Midbrain (tissue), 1 donor: ENCODE results near the gene GOLM1.

Source experiments
- DNase-seq: peaks from one replicate; lab custom pipeline; 2025; lab: John Stamatoyannopoulos, UW

Gene GOLM1

DNA sequence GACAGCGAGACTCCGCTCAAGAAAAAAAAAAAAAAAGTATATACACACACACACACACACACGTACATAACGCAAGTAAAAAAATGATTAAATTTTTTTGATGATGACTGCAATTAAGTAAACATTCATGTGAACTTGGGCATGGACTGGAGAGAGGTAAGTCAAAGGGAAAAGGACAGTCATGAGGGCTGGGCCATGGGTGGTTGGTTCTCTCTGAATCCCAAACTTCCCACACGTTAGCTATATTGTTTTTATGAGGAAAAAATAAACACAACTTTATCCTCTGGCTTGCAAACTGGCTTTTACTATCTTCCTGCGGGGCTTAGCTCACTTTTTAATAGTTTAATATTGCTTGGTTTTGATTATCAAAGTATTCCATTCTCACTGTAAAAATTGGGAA, 53.7 kb downstream of the GOLM1 start:
- no peak for DNase-seq

DNA sequence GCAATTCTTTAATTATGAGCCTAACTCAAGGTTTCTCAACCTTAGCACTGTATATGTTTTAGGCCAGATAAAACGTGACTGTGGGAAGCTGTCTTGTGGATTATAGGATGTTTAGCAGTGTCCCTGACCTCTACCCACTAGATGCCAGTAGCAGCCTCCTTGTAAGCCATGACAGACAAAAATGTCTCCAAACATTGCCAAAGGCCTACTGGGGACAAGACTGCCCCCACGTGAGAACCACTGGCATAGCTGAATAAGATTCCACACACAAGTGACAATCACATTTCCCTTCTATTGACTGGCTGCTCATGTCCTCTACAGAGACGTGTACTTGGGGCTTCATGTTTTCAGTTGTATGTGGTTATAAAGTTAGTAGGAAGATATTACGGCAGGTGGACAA, 55.4 kb downstream of the GOLM1 start:
- peak; percentile 18 for DNase-seq

DNA sequence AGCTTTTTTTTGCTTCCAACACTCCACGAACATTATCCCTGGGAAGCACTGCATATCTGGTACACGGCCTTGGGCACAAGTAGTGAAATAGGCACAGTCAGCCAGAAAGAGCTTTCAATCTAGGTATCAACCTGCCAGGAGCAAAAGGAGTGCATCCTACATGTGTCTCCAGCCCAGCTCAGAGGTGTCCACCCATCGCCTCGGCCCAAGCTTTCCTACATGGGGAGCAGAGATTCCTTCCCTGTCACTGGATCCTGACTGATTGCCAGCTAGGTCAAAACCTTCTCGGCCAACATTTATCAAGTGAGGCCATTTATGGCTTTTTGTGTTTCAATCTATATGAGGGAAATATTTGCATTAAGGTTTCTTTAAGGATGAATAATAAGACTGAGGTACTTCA, 55.8 kb downstream of the GOLM1 start:
- no peak for DNase-seq

DNA sequence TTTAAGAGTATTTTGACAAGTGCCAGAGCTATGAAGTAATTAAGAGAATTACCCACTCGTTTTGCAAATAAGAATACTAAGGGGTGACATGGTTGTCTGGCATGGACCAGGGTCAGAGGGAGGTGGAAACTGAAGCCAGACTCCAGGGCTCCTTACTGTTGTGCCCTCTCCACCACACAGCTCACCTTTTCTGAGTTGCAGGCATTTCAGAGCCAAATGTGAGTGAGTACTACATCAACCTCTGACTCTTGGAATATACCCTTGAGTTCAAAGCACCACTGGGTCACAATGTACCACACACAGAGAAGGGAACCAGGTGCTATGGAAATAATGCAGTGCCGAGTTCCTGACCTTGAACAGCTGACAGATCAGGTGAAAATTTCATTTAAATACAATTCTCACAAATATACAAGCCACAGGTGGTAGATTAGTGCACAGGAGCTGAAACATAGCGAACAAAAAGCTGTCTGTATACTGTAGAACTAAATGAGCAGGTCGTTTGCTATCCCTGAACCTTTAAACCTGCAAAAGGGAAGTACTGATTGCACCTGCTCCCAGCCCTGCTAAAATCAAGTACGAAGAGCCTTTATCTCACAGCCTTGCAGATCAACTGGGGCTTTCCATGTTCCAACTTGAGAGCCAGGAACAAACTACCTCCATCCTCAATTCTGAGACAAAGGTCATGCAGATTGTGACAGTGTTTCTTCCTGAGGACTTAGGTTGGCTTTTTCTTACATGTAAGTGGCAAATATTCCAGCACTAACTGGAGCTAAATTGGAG, 57.0 kb downstream of the GOLM1 start:
- DNase-seq, result no peak

DNA sequence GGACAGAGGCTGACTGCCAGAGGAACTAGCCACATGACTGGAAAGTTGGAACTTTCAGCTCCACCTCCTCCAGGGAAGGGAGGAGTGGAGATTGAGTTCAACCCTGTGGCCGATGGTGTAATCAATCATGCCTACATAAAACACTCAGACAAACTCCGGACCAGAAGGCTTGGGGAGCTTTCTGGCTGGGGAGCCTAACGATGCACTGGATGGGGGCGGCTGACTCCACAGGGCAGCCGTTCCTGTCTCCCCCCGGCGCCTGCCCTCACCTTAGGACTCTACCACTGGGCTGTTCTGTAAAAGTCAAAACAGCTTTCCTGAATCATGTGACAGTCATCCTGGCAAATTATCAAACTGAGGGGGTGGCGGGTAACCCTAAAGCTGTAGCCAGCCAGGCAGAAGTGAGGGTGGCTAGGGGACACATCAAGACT, 58.0 kb downstream of the GOLM1 start:
- no peak for DNase-seq

DNA sequence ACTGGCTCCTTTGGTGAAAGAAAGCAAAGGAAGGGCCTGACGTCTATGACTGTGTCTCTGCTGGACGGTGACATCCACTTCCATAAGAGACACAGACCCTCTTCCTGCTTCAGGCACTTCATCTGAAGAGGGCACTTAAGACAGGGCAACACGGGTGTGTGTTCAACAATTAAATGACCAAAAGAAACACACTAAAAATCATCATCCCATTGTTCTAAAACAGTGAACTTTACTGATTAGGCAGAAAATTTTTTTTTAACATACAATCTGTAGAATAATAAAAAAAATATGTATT, 58.5 kb downstream of the GOLM1 start:
- no peak for DNase-seq

DNA sequence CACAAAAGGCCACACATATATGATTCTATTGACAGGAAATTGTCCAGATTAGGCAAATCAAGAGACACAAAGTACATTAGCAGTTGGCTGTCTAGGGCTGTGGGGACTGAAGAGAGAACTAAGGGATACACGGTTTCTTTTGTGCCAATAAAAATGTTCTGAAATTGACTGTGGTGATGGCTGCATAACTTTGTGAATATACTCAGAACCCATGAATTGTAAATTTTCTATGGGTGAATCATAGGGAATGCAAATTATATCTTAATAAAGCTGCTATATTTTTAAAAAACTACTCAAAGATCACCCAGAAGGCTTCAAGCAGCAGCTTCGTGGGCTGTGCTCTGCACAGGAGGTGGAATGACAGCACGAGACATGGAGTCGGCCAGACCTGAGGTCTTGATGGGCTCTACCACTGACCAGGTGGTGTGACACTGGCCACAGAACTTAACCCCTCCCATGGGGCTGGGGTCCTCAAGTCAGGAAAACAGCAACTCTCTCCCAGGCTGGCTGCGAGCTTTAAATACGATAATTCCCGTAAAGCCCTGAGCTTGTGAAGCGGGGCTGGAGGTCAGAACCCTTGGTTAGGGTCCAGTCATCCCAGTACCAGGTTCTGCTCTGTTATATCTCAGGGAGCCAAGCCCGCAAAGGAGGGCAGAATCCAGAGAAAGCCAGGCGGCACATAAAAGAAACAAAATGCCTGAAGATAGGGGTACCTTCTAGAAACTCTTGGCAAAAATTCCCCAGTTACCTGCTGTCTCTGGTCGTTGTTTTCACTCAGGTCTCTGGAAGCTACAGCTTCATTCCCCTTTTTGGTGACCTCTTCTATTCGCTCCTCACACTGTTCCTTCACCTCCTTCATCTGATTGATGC, 59.1 kb downstream of the GOLM1 start:
- no peak for DNase-seq

DNA sequence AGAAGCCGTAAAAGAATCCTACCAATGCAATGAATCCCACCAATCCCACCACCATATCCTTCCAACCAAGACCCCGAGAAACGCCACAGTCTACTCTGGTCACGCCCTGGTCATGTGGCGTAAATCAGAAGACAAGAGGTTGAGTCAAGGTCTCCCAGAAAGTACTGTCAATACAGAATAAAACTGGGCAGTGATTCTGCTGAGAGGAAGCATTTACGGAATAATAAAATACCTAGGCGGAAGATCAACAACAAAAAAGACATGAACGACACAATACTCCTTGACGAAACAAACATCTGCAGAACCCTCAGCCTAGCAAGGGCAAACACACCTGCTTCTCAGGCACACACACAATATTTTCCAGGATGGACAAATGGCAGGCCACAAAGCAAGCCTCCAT, 62.8 kb downstream of the GOLM1 start:
- DNase-seq, result no peak

DNA sequence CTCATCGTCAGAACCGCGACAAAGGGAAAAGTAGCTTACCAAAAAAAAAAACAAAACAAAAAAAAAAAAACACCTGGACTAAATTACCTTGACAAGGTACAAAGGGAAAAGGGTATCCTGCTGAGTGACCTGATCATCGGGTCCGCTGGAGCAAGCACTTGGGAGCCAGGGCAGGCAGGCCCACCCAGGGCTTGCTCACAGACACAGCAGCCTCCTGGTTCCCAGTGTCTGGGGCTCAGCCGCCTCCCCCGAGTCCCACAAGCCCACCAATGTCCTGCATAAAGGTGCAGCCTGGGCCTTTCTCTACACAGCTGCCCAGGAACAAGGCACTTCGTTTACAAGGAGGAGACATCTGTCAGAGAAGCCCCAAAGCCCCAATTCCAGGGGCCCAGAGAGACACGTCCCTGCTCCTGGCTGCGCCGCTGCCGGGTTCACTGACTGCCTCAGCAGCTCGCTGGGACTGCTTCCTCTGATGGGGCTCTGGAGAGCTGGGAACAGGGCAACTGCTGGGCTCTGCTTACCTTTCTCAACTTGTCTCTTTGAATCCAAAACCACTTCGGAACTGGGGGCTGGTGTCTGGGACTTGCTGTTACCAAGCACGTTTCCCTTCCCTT, 63.4 kb downstream of the GOLM1 start:
- no peak for DNase-seq

DNA sequence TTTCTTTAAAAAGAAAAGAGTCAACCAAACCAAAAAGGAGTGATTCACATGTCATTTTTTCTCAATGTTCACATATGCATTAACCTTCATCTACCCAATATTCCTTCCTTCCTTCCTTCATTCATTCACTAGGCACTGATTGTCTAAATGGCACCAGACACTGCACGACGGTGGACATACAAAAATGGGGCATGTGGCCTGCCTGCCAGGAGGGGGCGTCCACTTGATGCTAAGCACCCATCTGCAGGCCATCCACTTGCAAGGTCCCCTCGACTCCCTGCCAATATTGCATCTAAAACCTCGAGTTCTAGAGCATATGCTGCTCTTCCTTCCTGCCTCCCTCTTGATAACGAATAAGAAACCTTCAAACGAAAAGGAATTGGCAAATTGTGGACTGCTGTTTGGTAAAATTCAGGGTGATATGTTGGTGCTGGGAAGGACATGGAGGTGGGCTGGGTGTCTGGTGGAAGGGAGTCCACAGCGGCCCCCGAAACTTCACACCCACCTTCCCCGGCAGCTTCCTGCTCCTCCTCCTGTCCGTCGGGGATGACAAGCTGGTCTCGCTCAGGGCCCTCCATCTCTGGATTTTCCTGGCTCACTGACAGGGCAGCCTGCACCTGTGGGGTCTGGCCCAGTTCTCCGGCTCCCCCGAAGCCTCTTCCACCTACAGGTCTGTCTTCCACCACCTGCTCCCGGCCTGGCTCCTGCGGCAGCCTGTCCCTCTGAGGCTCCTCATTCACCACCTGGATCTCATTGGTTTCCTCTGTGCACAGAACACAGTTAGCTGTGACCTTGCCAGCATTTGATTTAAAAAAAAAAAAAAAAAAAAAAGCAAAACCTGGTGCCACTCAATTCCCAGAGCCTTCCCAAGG, 64.3 kb downstream of the GOLM1 start:
- no peak for DNase-seq

DNA sequence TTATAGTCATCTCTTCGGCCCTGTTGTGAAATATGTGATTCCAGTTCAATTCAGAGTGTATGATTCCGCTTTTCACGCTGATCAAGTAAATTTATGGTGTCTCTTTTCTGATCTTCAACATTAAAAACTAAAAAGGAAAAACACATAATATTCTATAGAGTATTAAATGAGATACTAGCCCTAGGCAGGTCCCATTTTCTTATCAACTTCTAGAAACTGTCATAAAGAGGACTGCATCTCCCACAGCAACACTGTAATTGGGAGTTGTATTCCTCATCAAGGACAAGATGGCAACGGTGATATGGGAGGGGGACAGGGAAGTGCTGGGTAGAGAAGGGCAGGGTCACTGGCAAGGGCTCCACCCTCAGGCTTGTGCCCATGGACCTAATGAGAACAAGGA, 71.6 kb downstream of the GOLM1 start:
- no peak for DNase-seq

DNA sequence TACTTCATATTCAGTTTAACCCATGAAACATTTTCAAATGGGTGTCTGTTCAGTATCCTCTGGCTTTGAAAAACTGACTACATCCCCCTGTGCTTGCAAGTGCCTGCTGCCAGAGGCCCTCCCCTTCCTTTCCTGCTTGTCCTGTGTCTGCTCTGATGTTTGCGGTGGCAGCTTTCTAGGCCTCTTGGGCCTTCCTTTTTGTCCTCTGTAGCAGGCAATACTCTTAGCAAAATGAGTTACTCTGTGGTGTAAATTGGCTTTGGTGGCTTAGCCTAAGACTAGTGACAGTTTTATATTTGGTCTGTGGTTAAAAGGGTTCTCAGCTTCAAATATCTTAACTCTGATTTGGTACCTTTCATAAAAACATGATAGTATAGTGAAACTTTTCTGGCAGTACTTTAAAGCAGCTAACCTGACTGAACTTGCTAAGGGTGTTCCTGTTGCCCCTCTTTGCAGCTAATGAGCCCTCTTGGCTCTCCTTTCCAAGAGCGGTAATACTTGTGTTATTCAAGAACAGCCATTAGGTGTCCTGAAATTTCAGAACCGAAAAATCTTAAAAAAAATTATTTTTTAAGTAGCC, 76.6 kb downstream of the GOLM1 start:
- no peak for DNase-seq

DNA sequence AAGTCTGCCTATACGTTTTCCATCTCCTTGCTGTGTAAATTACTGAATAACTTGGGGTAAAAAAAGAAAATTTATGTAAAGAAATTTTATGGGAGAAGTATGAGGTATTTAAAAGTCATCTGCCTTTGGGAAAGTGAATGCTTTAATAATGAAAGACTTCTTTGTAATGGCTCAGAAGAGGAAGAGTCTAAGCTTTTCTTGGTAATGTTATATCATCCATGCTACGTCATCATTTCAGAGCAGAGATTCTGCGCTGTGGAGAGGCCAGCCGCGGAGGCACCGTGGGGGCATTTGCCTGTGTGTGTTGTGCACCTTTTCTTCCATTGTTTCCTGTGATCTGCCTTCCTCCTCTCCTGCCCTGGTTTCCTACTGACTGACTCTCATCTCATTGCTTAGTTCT, 78.2 kb downstream of the GOLM1 start:
- no peak for DNase-seq

DNA sequence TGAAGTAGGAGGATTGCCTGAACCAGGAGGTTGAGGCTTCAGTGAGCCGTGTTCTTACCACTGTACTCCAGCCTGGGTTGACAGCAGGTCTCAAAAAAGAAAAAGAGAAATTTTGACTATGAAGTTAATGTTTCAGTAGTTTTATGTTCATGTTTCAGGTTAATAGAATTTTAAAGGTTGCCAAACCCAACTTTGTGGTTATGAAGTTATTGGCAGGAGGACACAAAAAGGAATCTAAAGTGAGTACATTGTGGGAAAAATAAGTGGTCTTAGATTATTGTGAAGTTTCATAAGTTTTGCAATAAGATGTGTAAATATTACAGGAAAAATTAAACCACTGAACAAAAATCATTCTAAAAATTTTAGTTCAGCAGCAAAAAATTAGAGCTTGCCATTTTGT, 78.6 kb downstream of the GOLM1 start:
- no peak for DNase-seq

DNA sequence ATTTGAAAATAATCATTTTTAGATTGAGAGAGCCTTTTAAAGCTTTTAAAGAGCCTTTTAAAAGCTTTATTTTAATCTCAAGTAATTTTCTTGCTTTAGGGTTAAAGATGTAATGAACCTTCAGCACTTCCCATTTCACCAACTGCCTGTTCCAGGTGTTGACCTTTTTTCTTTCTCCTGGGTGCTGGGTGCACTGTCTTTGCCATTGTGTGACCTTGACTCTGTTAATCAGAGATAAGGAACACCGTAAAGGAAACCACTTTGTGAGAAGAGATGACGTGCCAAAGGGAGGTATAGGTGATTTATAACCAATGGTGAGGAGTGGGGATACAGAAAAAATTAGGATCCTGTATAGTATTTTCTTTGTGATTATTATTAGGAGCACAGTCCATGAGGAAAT, 90.2 kb downstream of the GOLM1 start:
- DNase-seq, result no peak

DNA sequence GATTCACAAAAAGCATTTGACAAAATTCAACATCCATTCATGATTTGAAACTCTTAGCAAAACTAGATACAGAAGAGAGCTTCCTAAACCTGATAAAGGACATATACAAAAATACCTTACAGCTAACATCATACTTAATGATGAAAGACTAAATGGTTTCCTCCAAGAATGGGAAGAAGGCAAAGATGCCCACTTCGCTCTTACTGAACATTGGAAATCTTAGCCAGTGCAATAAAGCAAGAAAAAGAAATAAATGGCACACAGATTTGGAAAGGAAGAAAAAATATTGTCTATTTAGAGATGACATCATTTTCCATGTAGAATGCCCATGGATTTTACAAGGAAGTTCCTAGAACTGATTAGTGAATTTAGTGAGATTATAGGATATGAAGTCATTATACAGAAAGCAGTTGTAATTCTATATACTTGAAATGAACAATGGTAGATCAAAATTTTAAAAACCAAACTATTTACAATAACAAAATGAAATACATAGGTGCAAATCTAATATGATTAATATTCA, 94.0 kb downstream of the GOLM1 start:
- DNase-seq, result no peak

DNA sequence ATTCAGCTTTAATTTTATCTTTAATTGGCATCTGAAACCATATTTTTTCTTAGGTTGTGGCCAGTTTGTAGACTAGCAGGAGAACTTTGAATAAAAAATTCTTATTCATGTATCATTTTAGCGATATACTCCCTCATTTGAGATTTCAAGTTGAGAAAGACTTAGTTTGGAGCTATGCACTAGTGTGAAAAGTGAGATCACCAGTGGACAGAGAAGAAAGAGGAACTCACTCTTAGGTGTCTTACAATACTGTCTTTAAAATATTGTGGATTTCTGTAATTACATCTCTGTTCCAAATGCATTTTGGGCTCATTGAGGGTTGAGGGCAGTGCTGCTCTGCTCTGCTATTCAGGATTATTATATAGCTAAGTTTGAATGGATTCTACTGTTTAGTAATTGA, 103.8 kb downstream of the GOLM1 start:
- DNase-seq, result no peak

DNA sequence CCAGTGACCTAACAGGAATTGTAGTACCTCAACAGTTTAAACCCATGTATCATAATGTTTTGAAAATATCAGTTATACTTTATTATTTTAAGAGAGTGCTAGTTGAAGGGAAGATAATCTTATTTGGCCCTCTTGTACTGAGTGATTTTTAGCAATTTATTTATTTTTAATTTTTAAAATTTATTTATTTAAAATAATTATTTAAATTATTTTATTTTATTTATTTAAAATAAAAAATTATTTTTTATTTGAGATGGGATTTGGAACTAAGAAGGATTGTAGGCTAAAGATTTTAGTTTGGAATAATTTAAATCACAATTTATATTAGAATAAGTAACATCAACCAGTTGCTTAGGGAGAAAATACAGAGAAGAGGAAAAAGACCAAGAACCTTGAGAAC, 104.3 kb downstream of the GOLM1 start:
- no peak for DNase-seq

DNA sequence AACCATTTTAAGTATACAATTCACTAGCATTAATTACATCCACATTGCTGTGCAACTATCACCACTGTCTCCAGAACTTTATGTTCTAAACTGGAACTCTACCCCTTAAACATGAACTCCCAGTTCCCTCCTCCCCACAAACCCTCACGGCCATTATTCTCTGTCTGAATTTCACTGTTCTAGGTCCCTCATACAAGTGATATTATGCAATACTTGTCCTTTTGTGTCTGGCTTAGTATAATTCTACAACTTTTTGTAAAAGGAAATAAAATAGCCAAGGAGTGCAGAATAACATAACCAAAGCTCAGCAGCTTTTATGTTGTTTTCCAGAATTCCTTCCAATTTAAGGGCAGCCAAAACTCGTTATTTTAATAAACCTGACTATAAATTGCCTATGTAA, 105.2 kb downstream of the GOLM1 start:
- DNase-seq, result no peak

DNA sequence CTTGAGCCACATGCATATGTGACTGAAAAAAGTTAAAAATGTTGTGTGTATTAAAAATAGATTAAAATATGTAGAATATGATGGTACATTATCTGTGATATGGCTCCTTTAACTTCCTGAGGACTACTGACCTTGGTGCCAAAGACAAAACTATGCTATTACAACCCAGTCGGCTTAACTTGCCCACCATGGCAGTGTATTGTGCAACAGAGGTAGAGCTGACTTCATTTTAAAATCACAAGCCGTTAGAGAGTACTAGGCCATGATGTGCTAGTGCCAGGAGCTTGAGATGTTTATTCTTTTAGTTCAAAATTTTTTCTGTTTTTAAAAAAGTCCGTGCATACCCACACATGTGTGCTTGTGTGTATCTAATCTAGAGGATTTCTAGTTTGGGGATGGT, 112.1 kb downstream of the GOLM1 start:
- no peak for DNase-seq

DNA sequence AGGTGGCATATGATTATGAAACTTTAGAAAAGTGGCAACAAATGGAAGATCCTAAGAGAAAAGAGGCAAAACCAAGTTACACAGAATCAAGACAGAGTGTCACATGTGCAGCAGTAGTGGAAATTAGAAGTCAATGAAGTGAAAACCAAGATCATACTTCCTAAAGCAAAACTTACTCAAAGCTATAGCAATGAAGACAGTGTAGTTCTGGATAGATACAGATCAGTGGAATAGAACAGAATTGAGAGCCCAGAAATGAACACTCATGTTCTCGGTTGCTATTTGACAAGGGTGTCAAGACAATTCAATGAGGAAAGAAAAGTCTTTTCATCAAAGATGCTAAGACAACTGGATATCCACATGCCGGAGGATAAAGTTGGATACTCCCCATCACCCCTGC, 114.9 kb downstream of the GOLM1 start:
- DNase-seq, result no peak

DNA sequence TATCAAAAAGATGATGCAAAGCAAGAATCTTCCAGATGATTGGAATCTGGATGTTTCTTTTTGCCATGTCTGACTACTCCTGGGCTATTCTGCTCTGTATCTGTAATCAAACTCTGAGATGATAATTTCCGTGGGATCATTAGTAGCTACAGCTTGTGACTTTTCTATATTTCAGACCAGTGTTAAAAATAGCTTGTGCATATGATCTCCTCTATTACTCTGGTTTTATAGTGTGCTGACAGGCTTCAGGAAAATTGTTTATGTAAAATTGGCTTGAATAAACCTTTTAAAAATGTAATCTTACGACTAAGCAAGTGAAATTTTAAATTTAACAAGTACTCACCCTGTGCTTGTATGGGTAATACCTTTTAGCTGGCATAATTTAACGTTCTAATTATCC, 118.0 kb downstream of the GOLM1 start:
- no peak for DNase-seq
